Hematopoietic multipotent progenitor cell treated with erythropoietin and hydrocortisone succinate and interleukin-3 and kit ligand, for 6 days (in vitro differentiated cells): ENCODE measurements around the gene TSR3.

Source experiments
- DNase-seq: peaks from one replicate; pipeline ENCODE4 v3.0.0-alpha.2; 2015

The TSR3 gene

DNA sequence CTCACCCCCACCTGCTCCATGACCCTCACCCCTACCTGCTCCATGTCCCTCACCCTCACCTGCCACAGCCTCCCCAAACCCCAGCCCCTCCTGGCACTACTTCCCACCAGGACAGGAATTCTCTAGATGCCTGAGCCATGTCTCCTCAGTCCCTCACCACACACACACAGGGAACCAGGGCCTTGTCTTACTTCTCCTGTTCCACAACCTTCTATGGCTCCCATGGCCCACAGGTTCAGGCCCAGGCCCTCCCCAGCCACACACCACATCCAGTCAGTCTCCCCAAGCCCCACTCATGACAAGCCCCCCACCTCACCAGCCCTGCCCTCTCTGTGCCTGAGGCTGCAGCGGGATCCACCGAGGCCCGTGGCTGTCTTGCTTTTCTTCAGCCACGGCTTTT lies 45.3 kb downstream of the TSR3 start:
- DNase-seq = no peak

DNA sequence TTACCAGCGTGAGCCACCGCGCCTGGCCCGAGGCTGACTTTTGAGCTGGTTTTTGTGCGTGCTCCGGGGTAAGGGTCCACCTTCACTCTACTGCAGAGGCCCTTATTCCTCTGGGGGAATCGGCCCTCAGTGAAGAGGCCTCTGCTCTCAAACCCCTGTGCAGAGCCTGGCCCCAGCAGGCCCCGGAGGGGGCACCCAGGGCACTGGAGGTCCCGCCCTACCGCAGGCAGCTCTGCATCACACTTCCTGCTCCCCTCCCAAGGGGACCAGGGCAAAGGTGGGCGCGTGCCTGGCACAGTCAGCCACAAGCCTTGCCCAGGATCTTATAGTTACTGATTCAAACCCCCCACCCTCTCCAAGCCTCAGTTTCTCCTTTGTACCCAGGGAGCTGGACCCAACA lies 45.9 kb downstream of the TSR3 start:
- no peak for DNase-seq

DNA sequence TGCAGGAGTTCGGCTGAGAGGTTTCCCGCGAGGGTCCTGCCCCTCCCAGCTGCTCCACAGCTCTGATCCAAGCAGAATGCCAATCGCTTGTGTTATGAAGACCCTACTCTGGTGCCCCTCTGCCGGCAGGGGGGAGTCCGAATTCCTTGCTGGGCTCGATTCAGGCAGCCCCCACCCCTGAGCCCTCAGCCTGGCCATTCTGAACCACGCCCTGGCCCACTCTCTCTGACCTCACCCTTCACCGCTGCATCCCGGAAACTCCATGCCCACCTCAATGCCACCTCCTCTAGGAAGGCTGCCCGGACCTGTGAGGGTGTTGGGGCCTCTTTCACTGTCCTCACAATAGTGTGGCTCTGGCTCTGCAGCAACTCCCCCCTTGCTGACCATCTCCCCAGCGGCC lies 50.1 kb downstream of the TSR3 start:
- no peak for DNase-seq

DNA sequence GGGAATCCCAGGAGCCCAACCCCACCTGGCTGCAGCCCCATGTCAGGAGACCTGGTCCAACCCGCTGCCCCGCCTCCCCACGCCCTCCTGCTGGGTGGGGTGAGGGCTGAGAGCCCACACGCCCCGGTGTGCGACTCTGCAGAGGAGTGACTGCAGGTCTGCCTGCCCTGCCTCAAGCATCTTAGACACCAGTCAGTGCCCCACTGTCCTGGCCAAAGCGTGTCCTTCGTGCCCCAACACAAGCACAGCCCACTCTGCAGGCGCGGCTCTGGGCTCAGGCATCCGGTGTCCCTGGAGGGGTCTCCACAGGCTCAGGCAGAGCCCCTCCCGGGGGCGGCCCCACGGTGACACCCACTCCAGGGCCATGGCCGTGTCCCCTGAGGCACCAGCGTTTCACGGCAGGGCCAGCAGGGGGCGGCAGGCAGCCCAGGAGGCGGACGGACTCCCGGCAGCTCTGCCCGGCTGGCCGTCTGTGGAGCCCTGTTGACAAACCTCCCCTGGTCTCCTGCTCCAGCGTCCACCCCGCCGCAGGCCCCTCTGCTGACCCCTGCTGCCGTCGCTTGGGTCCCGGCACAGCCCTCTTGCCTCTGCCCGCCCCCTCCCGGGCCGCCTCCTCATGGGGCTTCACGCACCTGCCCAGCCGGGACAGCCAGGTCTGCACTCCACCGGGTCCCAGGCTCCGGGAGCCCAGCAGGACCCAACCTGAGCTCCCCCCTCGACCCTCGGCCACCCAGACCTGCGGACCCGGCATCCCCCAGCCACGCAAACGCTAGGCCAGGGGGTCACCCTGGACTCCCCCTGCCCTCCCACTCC lies 50.8 kb downstream of the TSR3 start:
- DNase-seq = peak; percentile 76

DNA sequence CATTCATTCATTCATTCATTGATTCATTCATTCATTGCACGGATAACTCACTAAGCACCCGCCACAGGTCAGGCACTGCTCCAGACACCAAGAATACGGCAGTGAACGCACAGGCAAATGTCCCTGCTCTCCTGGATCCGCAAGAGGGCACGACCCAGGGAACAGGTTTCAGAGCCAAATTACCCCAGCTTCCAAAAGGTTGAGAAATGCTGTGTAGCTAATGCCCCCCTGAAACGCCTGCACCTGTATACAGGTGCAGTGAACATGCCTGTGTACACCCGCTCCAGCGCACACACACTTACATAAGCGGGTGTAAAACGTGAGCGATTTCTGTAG lies 51.8 kb downstream of the TSR3 start:
- no peak for DNase-seq
